Measurements from ENCODE around the gene JAML. TPM values are rescaled to one million over a fixed set of nuclear protein-coding genes. Genes with fewer than 3 reads are reported as not detected.

The JAML gene
- total RNA-seq, 2 donors from 2014 or later, result 125 to 239 TPM

DNA sequence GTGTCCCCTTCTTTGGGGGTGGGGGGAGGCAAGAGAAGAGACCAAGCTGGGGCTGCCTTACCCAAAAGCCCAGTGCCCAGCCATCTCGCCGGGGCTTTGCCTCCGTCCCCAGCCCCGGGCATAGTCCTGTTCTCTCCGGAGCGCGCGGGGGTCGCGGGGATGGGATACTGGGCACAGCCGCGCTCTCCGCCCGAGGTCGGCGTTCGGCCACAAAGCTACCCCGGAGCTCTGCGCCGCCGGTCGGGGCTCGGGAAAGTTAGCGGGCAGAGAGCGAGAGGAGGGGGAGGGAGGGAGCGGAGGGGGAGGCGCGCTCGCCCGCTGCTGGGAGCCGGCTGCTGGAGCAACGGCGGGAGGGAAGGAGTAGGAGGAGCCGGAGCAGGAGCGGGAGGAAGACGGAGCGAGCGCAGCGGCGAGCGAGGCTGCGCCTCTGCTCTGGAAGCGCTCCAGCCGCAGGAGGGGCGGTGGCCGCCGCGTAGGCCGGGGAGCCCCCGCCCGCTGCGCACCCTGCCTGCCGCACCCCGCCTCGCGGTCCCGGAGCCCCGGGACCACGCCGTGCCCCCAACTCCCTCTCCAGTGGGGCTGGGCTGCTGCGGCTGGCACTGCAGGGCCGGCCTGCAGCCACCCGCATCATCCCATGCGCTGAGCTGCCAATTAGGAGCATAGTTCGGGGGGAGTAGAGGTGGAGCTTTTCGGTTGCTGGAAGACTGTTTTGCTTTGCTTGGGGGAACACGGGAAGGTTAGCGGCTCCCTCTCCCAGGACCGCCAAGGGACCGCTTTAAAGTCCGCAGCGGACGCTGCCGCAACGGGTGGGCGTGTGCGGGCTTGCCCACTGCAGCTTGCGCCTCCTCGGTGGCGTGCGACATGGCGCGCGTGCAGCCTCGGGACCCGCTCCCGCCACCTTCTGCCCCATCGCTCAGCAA lies 72.0 kb downstream of the JAML start, which contains the start of gene SCN4B:
Gene SCN4B (minus strand): TSS at position 272 of the 920 bp plus-strand sequence. CDS start 150 bp downstream, at position 122.
- H3K9me3 Mint-ChIP-seq, result no peaks in the 10 kb centered on the region
- DNase-seq (ENCODE audit: low spot score in 2 of 2) (no peak), ATAC-seq (peak; percentile 56 to 59)
- H3K27ac Mint-ChIP-seq, result no peak within 1 kb of the TSS
- no peaks in the 10 kb centered on the region for H3K36me3 Mint-ChIP-seq

- ATAC-seq (no peak), DNase-seq (ENCODE audit: low spot score in 2 of 2) (no peak)
- Mint-ChIP-seq H3K27ac (no peak overlapping the region), H3K9me3 (no peaks in the 10 kb centered on the region), H3K36me3 (no peaks in the 10 kb centered on the region)
These were observed 72.7 kb downstream of the JAML start for GRCh38 chr11:118152020-118152551.

DNA sequence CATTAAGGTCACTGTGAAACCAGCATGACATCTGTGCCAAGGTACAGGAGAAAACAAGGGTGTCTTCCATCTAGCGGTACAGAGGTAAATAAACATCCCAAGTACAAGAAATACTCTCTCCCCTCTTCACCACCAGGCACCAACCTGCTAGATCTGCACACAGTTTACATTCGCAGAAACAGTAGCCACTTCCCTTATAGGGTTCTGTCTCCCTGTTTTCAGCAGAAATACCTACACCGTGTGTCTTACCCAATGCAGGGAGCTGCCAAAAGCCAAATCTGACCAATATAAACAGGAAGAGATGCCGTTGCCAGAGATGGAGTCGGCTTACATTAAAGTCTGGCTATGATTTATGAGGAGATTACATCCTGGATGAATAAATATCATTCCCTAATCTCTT lies 73.4 kb downstream of the JAML start:
- Mint-ChIP-seq H3K36me3 (no peaks in the 10 kb centered on the region), H3K27ac (no peak overlapping the region), H3K9me3 (no peaks in the 10 kb centered on the region)
- DNase-seq (ENCODE audit: low spot score in 2 of 2), result no peak
- ATAC-seq, result no peak

GRCh38 chr11:118149493-118149892 lies 75.3 kb downstream of the JAML start:
- no peak overlapping the region for H3K27ac Mint-ChIP-seq
- no peak for ATAC-seq
- no peak for DNase-seq (ENCODE audit: low spot score in 2 of 2)
- no peaks in the 10 kb centered on the region for H3K36me3 Mint-ChIP-seq
- no peaks in the 10 kb centered on the region for H3K9me3 Mint-ChIP-seq

DNA sequence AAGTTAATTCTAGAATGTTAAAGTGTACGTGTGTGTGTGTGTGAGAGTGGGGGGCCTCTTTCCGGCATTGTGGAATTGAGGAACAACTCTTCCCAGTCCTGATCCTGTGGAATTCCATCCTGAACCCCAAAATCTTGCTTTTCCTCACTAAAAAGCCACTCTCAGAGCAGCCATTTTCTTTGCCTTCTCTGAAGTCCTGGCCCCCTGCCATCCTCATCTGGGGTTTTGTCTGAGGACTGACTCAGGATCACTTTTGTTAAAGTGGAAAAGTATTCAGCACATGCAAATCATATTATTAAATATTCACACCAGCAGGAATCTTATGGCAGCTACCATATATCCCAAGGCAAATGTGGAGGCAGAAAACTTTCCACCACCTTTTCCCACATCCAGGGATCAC lies 76.0 kb downstream of the JAML start:
- ATAC-seq, result no peak
- Mint-ChIP-seq H3K27ac (no peak overlapping the region), H3K9me3 (no peaks in the 10 kb centered on the region), H3K36me3 (no peaks in the 10 kb centered on the region)
- no peak for DNase-seq (ENCODE audit: low spot score in 2 of 2)

- Mint-ChIP-seq H3K27ac (no peak overlapping the region), H3K9me3 (no peaks in the 10 kb centered on the region), H3K36me3 (no peaks in the 10 kb centered on the region)
- ATAC-seq (no peak), DNase-seq (ENCODE audit: low spot score in 2 of 2) (no peak)
These were observed 76.6 kb downstream of the JAML start for GRCh38 chr11:118148240-118148639.

DNA sequence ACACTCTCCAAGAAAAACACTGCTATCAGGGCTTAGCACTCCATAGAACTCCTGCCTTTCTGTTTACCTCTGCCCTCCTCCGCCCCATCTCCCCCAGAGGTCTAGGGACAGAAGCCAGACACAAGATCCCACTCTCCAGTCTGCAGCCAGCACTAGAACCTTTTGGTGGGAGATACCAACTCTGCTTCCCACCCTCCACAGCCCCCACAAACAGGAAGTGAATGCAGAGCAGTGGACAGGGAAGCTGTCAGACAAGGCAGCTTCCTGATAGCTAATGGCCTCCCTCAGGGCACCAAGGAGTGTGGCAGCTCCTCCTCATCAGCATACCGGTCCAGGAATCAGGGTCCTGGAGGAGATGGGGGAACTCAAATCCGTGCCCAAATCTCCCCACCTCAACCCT lies 77.3 kb downstream of the JAML start:
- no peak for ATAC-seq
- Mint-ChIP-seq H3K9me3 (no peaks in the 10 kb centered on the region), H3K27ac (no peak overlapping the region), H3K36me3 (no peaks in the 10 kb centered on the region)
- DNase-seq (ENCODE audit: low spot score in 2 of 2), result no peak

GRCh38 chr11:118146554-118146953 lies 78.3 kb downstream of the JAML start:
- Mint-ChIP-seq H3K36me3 (no peaks in the 10 kb centered on the region), H3K9me3 (no peaks in the 10 kb centered on the region), H3K27ac (no peak overlapping the region)
- DNase-seq (ENCODE audit: low spot score in 2 of 2) (no peak), ATAC-seq (no peak)

- H3K27ac Mint-ChIP-seq, result no peak overlapping the region
- DNase-seq (ENCODE audit: low spot score in 2 of 2) (peak; percentile 92 to 93), ATAC-seq (peak; percentile 96 to 99)
- no peaks in the 10 kb centered on the region for H3K9me3 Mint-ChIP-seq
- no peaks in the 10 kb centered on the region for H3K36me3 Mint-ChIP-seq
These were observed 79.3 kb downstream of the JAML start for GRCh38 chr11:118145285-118146227.

GRCh38 chr11:118144301-118145268 lies 80.2 kb downstream of the JAML start:
- no peak for ATAC-seq
- H3K9me3 Mint-ChIP-seq, result no peaks in the 10 kb centered on the region
- H3K36me3 Mint-ChIP-seq, result no peaks in the 10 kb centered on the region
- no peak overlapping the region for H3K27ac Mint-ChIP-seq
- no peak for DNase-seq (ENCODE audit: low spot score in 2 of 2)

Other genes with a start within 250 kb of the JAML start
- gene IL10RA, start 238.6 kb downstream of the JAML start, total RNA-seq, result 10 to 100 TPM; 31.6 to 32.2 TPM
- gene TMPRSS4, start 147.9 kb downstream of the JAML start, total RNA-seq, result not detected
- gene SMIM35, start 138.0 kb downstream of the JAML start, total RNA-seq, result not detected
- gene SCN4B, start 72.2 kb downstream of the JAML start, total RNA-seq, result 1 to 10 TPM in 1 of 2 donors, under 1 TPM in 1; 0.25 to 1.8 TPM
- gene SCN2B, start 48.4 kb downstream of the JAML start, total RNA-seq, result under 1 TPM in 1 of 2 donors, not detected in 1; 0.05 TPM
- 10 to 100 TPM; 35.0 to 93.0 TPM for gene MPZL3, start 27.4 kb upstream of the JAML start, total RNA-seq
- 10 to 100 TPM; 39.4 to 64.1 TPM for gene MPZL2, start 39.3 kb upstream of the JAML start, total RNA-seq
- gene CD3E, start 79.7 kb upstream of the JAML start, total RNA-seq, result 100 to 1,000 TPM; 371 to 455 TPM
- gene CD3D, start 117.7 kb upstream of the JAML start, total RNA-seq, result 100 to 1,000 TPM; 337 to 341 TPM
- 100 to 1,000 TPM in 1 of 2 donors, 10 to 100 TPM in 1; 82.9 to 123 TPM for gene CD3G, start 119.3 kb upstream of the JAML start, total RNA-seq
- 10 to 100 TPM; 40.6 to 47.8 TPM for gene UBE4A, start 134.6 kb upstream of the JAML start, total RNA-seq
- gene ATP5MG, start 176.6 kb upstream of the JAML start, total RNA-seq, result 100 to 1,000 TPM; 231 to 249 TPM
- 10 to 100 TPM; 71.4 to 99.3 TPM for gene KMT2A, start 211.5 kb upstream of the JAML start, total RNA-seq